22Rv1 (cell line): Measurements from ENCODE around the gene XRCC3.

Experiments
- H3K27ac ChIP-seq: fragments of 450-650 bp; 2 replicates; pipeline ENCODE4 v1.5.1; 2017
- ZFX ChIP-seq: fragments of 450-650 bp; IDR thresholded peaks from 2 replicates; pipeline ENCODE4 v1.6.1; 2017; ENCODE audit warnings: antibody characterized with exemption, borderline replicate concordance
- TF ChIP-seq, protein P1 (sequence below): fragments of 450-650 bp; IDR thresholded peaks from 2 replicates; pipeline ENCODE4 v1.5.1; 2017; ENCODE audit warnings: mild to moderate bottlenecking

Gene XRCC3

GRCh38 chr14:103699901-103700752 lies 15.1 kb downstream of the XRCC3 start:
- peak overlapping the region; percentile 66; the same call in 1 of the 2 replicates for H3K27ac ChIP-seq
- TF ChIP-seq, protein P1, sequence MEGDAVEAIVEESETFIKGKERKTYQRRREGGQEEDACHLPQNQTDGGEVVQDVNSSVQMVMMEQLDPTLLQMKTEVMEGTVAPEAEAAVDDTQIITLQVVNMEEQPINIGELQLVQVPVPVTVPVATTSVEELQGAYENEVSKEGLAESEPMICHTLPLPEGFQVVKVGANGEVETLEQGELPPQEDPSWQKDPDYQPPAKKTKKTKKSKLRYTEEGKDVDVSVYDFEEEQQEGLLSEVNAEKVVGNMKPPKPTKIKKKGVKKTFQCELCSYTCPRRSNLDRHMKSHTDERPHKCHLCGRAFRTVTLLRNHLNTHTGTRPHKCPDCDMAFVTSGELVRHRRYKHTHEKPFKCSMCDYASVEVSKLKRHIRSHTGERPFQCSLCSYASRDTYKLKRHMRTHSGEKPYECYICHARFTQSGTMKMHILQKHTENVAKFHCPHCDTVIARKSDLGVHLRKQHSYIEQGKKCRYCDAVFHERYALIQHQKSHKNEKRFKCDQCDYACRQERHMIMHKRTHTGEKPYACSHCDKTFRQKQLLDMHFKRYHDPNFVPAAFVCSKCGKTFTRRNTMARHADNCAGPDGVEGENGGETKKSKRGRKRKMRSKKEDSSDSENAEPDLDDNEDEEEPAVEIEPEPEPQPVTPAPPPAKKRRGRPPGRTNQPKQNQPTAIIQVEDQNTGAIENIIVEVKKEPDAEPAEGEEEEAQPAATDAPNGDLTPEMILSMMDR: no peak
- TF ChIP-seq ZFX: no peak

DNA sequence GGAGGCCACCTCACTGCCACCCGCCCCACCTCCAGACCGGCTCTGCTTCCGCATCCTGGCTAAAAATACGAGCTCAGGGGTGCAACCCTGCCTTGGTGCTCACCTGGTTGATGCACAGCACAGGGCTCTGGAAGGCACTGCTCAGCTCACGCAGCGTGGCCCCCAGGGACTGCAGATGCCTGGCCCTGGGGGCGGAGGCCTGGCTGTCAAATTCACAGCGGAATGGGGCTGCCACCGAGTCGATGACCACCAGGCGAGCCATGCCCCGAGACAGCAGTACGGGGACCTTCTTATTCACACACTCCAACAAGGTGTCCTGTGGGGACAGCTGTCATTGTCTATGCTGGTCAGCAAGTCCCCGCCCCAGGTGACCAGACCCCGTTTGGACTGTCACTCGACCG lies 16.0 kb downstream of the XRCC3 start:
- TF ChIP-seq ZFX: no peak
- TF ChIP-seq, protein P1: no peak

GRCh38 chr14:103698380-103699260 lies 16.6 kb downstream of the XRCC3 start:
- peak overlapping the region; percentile 66 for H3K27ac ChIP-seq
- TF ChIP-seq, protein P1: no peak
- TF ChIP-seq ZFX: no peak

More for the DNA sequence above, 16.0 kb downstream of the XRCC3 start:
- peak overlapping the region; percentile 66 for H3K27ac ChIP-seq

GRCh38 chr14:103697603-103698379 lies 17.5 kb downstream of the XRCC3 start:
- H3K27ac ChIP-seq: peak overlapping the region; percentile 66
- no peak for TF ChIP-seq ZFX
- TF ChIP-seq, protein P1: no peak

- peak overlapping the region; percentile 66; the same call in 1 of the 2 replicates for H3K27ac ChIP-seq
Observed at GRCh38 chr14:103697206-103697602, 18.0 kb downstream of the XRCC3 start.

GRCh38 chr14:103696466-103697071 lies 18.7 kb downstream of the XRCC3 start:
- H3K27ac ChIP-seq: no peak overlapping the region; the same call in 1 of the 2 replicates
- TF ChIP-seq, protein P1: no peak
- no peak for TF ChIP-seq ZFX

More at GRCh38 chr14:103697206-103697602, 18.0 kb downstream of the XRCC3 start:
- TF ChIP-seq, protein P1: no peak
- no peak for TF ChIP-seq ZFX
